GM21786 (cell line): Measurements from ENCODE around the gene TNP2.

Experiments used
- ATAC-seq: cut with Tn5 transposase; IDR thresholded peaks from one replicate; pipeline ENCODE4 v1.9.1; 2021; ENCODE audit not compliant: unreplicated experiment

The TNP2 gene

GRCh38 chr16:11245222-11245737 is 23.8 kb downstream of the TNP2 start:
- no peak for ATAC-seq

- no peak for ATAC-seq
Observed at GRCh38 chr16:11242658-11243057, 26.5 kb downstream of the TNP2 start.

GRCh38 chr16:11241480-11242204 is 27.5 kb downstream of the TNP2 start:
- no peak for ATAC-seq

- no peak for ATAC-seq
Observed at GRCh38 chr16:11240636-11241473, 28.3 kb downstream of the TNP2 start.

- no peak for ATAC-seq
Observed at GRCh38 chr16:11239644-11240632, 29.2 kb downstream of the TNP2 start.

GRCh38 chr16:11238272-11239202 is 30.6 kb downstream of the TNP2 start:
- ATAC-seq = no peak

- no peak for ATAC-seq
Observed at GRCh38 chr16:11236461-11237254, 32.5 kb downstream of the TNP2 start.

- ATAC-seq = no peak
Observed at GRCh38 chr16:11235703-11235991, 33.5 kb downstream of the TNP2 start.

- ATAC-seq = no peak
Observed at GRCh38 chr16:11234884-11235702, 34.0 kb downstream of the TNP2 start.

- no peak for ATAC-seq
Observed at GRCh38 chr16:11233727-11234376, 35.3 kb downstream of the TNP2 start.

- ATAC-seq = peak; percentile 79
Observed at GRCh38 chr16:11232852-11233726, 36.0 kb downstream of the TNP2 start.

- ATAC-seq = no peak
Observed at GRCh38 chr16:11232302-11232851, 36.7 kb downstream of the TNP2 start.

GRCh38 chr16:11231367-11231970 is 37.7 kb downstream of the TNP2 start:
- no peak for ATAC-seq

GRCh38 chr16:11229906-11230305 is 39.2 kb downstream of the TNP2 start:
- no peak for ATAC-seq

GRCh38 chr16:11229432-11229831 is 39.7 kb downstream of the TNP2 start:
- no peak for ATAC-seq
